Measurements from ENCODE around the gene ATP11C. TPM values are rescaled to one million over a fixed set of nuclear protein-coding genes. Genes with fewer than 3 reads are reported as not detected.
"Not testable (repeated sequence)": the region's sequence is repeated elsewhere in the genome, so short reads cannot be mapped to it uniquely, and the experiment has no call there.

Gene ATP11C
- polyA plus RNA-seq, 1 donor (not counting 4 experiments of a cell fraction or from before 2014, with no cell fraction given) = 14.0 TPM

- Histone ChIP-seq H3K4me2 (ENCODE audit: control insufficient read depth, extremely low read depth, insufficient read depth, low read depth, low read length) (no peak overlapping the region), H3K27me3 (ENCODE audit: control insufficient read depth, extremely low read depth, insufficient read depth, low read length) (no peaks in the 10 kb centered on the region), H2AFZ (ENCODE audit: control insufficient read depth, low read length) (no peak overlapping the region), H3K4me1 (ENCODE audit: control insufficient read depth, extremely low read depth, insufficient read depth, low read length) (no peaks in the 10 kb centered on the region), H3K27ac (ENCODE audit: control insufficient read depth, insufficient read depth, low read length) (no peak overlapping the region), H3K79me2 (ENCODE audit: control insufficient read depth, insufficient read depth, low read length) (peaks cover 2% of the 10 kb centered on the region), H3K36me3 (ENCODE audit: control insufficient read depth in 2 of 2, extremely low read depth in 1 of 2, insufficient read depth in 2 of 2, low read length in 2 of 2) (no peaks in the 10 kb centered on the region), H3K9me1 (ENCODE audit: control insufficient read depth, extremely low read depth, insufficient read depth, low read length) (no peaks in the 10 kb centered on the region), H4K20me1 (ENCODE audit: control insufficient read depth, extremely low read depth, insufficient read depth, low read length) (no peaks in the 10 kb centered on the region), H3K4me3 (ENCODE audit: control insufficient read depth in 2 of 3, extremely low read depth in 1 of 3, insufficient read depth in 2 of 3, low read depth in 1 of 3, low read length in 3 of 3) (no peak overlapping the region), H3K9me3 (ENCODE audit: control insufficient read depth, low read depth, low read length) (no peaks in the 10 kb centered on the region), H3K9ac (ENCODE audit: control insufficient read depth, extremely low read depth, insufficient read depth, low read length) (no peak overlapping the region)
- no peak for DNase-seq (ENCODE audit: low read depth, low spot score)
- dilution Hi-C loops (cut with MboI; ENCODE audit: extremely low pct_ligation_motif_present, low sequenced_read_pairs) = no loop called here
- TF ChIP-seq EZH2 (IDR thresholded peaks at IDR 0.05; ENCODE audit: low read length) (no peak), CTCF (optimal IDR thresholded peaks at IDR 0.05 in 1 of 3, IDR thresholded peaks at IDR 0.05 in 1 of 3, conservative IDR thresholded peaks at IDR 0.05 in 1 of 3; ENCODE audit: extremely low read depth in 1 of 3, insufficient read depth in 2 of 3, low read length in 3 of 3) (no peak)
- no peak for FAIRE-seq
Observed at GRCh38 chrX:139842326-139843185, 90.3 kb downstream of the ATP11C start.

DNA sequence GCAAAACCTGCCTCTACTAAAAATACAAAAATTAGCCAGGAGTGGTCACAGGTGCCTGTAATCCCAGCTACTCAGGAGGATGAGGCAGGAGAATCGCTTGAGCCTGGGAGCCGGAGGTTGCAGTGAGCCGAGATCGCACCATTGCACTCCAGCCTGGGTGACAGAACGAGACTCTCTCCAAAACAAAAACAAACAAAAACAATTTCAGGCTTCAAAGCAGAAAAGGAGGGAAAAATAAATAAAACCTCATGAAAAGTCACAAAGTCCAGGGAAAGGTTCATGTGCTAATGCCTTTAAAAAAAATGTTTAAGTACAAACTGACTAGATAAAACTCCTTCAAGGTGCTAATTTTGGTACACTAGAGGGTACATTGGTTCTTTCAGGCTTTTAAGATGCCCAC, 96.5 kb downstream of the ATP11C start:
- H3K4me3 ChIP-seq (ENCODE audit: control insufficient read depth in 2 of 3, extremely low read depth in 1 of 3, insufficient read depth in 2 of 3, low read depth in 1 of 3, low read length in 3 of 3); H3K27ac ChIP-seq (ENCODE audit: control insufficient read depth, insufficient read depth, low read length); H3K9ac ChIP-seq (ENCODE audit: control insufficient read depth, extremely low read depth, insufficient read depth, low read length); H2AFZ ChIP-seq (ENCODE audit: control insufficient read depth, low read length); H4K20me1 ChIP-seq (ENCODE audit: control insufficient read depth, extremely low read depth, insufficient read depth, low read length); DNase-seq (ENCODE audit: low read depth, low spot score); H3K36me3 ChIP-seq (ENCODE audit: control insufficient read depth in 2 of 2, extremely low read depth in 1 of 2, insufficient read depth in 2 of 2, low read length in 2 of 2); H3K9me1 ChIP-seq (ENCODE audit: control insufficient read depth, extremely low read depth, insufficient read depth, low read length); H3K4me2 ChIP-seq (ENCODE audit: control insufficient read depth, extremely low read depth, insufficient read depth, low read depth, low read length); H3K4me1 ChIP-seq (ENCODE audit: control insufficient read depth, extremely low read depth, insufficient read depth, low read length); H3K27me3 ChIP-seq (ENCODE audit: control insufficient read depth, extremely low read depth, insufficient read depth, low read length); H3K79me2 ChIP-seq (ENCODE audit: control insufficient read depth, insufficient read depth, low read length); H3K9me3 ChIP-seq (ENCODE audit: control insufficient read depth, low read depth, low read length); dilution Hi-C loops (cut with MboI; ENCODE audit: extremely low pct_ligation_motif_present, low sequenced_read_pairs); FAIRE-seq: not testable (repeated sequence)

All from keratinocyte (primary cell).